Testis (tissue), 3 donors: ENCODE measurements around the gene RIC3. TPM values are rescaled to one million over a fixed set of nuclear protein-coding genes. Genes with fewer than 3 reads are reported as not detected.
"Not testable (repeated sequence)": the region's sequence is repeated elsewhere in the genome, so short reads cannot be mapped to it uniquely, and the experiment has no call there.

Experiments
- DNase-seq: peaks from one replicate; pipeline ENCODE4 v3.0.0-alpha.2; 2019
- H3K27ac ChIP-seq, 2 donors: fragments of 200-600 bp; sonication (generic); one replicate each; pipeline ENCODE4 v1.5.1; 2019
- H3K27me3 ChIP-seq: fragments of 200-600 bp; sonication (generic); one replicate; pipeline ENCODE4 v1.5.1; 2019
- H3K36me3 ChIP-seq: fragments of 200-600 bp; sonication (generic); one replicate; pipeline ENCODE4 v1.5.1; 2017; ENCODE audit warnings: low read depth; ENCODE audit errors: missing control alignments
- H3K4me1 ChIP-seq: fragments of 200-600 bp; sonication (generic); one replicate; pipeline ENCODE4 v1.5.1; 2019
- H3K4me3 ChIP-seq, 2 donors: fragments of 200-600 bp; sonication (generic); one replicate each; pipeline ENCODE4 v1.5.1; 2017 to 2019
- H3K9me3 ChIP-seq: fragments of 200-600 bp; sonication (generic); one replicate; pipeline ENCODE4 v1.5.1; 2017
- CTCF ChIP-seq, 3 experiments: fragments of 450-650 bp in 2 of 3; fragments of 200-600 bp in 1 of 3; sonication (generic) in 1 of 3; IDR thresholded peaks; one replicate each; pipeline ENCODE4 v1.5.1; 2016 to 2019; ENCODE audit warnings: antibody characterized with exemption in 3 of 3, mild to moderate bottlenecking in 2 of 3, moderate library complexity in 1 of 3
- POLR2A ChIP-seq: fragments of 450-650 bp; IDR thresholded peaks from one replicate; pipeline ENCODE4 v1.6.1; 2017; ENCODE audit warnings: antibody characterized with exemption, mild to moderate bottlenecking, moderate library complexity
- whole genome bisulfite sequencing, 2 donors: methylation state at CpG; one replicate each; pipeline ENCODE4 v1.1.5; 2018; 5-methylcytosine and 5-hydroxymethylcytosine counted together
- intact Hi-C: fragments of 100-400 bp; cut with DNase I; formaldehyde crosslinking; loops from one replicate; pipeline ENCODE4 v1.15.1; 2023; ENCODE audit warnings: low total_unique reads
- polyA plus RNA-seq: library from polyadenylated mRNA; stranded (reverse); fragments of 350-450 nt; fragmentation: Illumina TruSeq; extraction: RNeasy Lipid Tissue Mini Kit (QIAGEN cat#74804); gene quantifications from one replicate; pipeline ENCODE4 v1.2.3, GENCODE V29; 2014; ENCODE audit warnings: low read depth, low replicate concordance; ENCODE audit not compliant: insufficient read depth
- total RNA-seq, 2 donors: library from RNA; depleted of rRNA; stranded (reverse); fragments of >200 nt; gene quantifications; one replicate each; pipeline ENCODE4 v1.2.3, GENCODE V29; 2016

The RIC3 gene
- total and polyA plus RNA-seq, 3 donors from 2014 or later: 18.7 to 48.6 (median 42.3) TPM

GRCh38 chr11:8180469-8180868, 11.6 kb upstream of the RIC3 start:
- intact Hi-C loops: no loop called here
- DNase-seq: no peak
- H3K4me3 ChIP-seq: no peak overlapping the region
- WGBS, 2 donors: 59 to 69% methylated on average over 4 of the region's 4 CpGs
- H3K27ac ChIP-seq: no peak overlapping the region
- H3K36me3 ChIP-seq: no peaks in the 10 kb centered on the region
- H3K9me3 ChIP-seq: no peaks in the 10 kb centered on the region
- H3K4me1 ChIP-seq: no peaks in the 10 kb centered on the region
- H3K27me3 ChIP-seq: no peaks in the 10 kb centered on the region
- TF ChIP-seq CTCF (IDR thresholded peaks at IDR 0.05): no peak
- no peak for TF ChIP-seq POLR2A

GRCh38 chr11:8178297-8178696, 9.5 kb upstream of the RIC3 start:
- Histone ChIP-seq H3K36me3 (no peaks in the 10 kb centered on the region), H3K4me1 (no peaks in the 10 kb centered on the region), H3K27ac (no peak overlapping the region), H3K4me3 (no peak overlapping the region), H3K9me3 (no peaks in the 10 kb centered on the region), H3K27me3 (no peaks in the 10 kb centered on the region)
- 87 to 100% methylated on average over 1 of the region's 1 CpG for WGBS, 2 donors
- no peak for DNase-seq
- TF ChIP-seq CTCF (IDR thresholded peaks at IDR 0.05): no peak
- no peak for TF ChIP-seq POLR2A
- intact Hi-C loops: no loop called here

- H3K27me3 ChIP-seq: no peaks in the 10 kb centered on the region
- intact Hi-C loops: no loop called here
- 62 to 65% methylated on average over 5 of the region's 5 CpGs for WGBS, 2 donors
- no peaks in the 10 kb centered on the region for H3K36me3 ChIP-seq
- no peak for DNase-seq
- H3K4me1 ChIP-seq: no peaks in the 10 kb centered on the region
- H3K4me3 ChIP-seq: no peak overlapping the region
- H3K9me3 ChIP-seq: no peaks in the 10 kb centered on the region
- TF ChIP-seq CTCF (IDR thresholded peaks at IDR 0.05) (no peak), POLR2A (no peak)
- H3K27ac ChIP-seq: no peak overlapping the region
Observed at GRCh38 chr11:8177136-8177535, 8.3 kb upstream of the RIC3 start.

GRCh38 chr11:8167796-8168195, 1.0 kb downstream of the RIC3 start:
- TF ChIP-seq CTCF (IDR thresholded peaks at IDR 0.05): no peak
- no peak for TF ChIP-seq POLR2A
- DNase-seq: no peak
- Histone ChIP-seq H3K9me3 (no peaks in the 10 kb centered on the region), H3K27ac (no peak overlapping the region), H3K4me1 (peaks cover 3% of the 10 kb centered on the region), H3K36me3 (no peaks in the 10 kb centered on the region), H3K4me3 (peak overlapping the region; percentile 69 to 76), H3K27me3 (no peaks in the 10 kb centered on the region)
- WGBS, 2 donors: 33 to 38% methylated on average over 4 of the region's 4 CpGs
- intact Hi-C loops: no loop called here

- TF ChIP-seq CTCF (IDR thresholded peaks at IDR 0.05) (no peak), POLR2A (no peak)
- Histone ChIP-seq H3K27ac (no peak overlapping the region), H3K27me3 (no peaks in the 10 kb centered on the region), H3K4me3 (no peak overlapping the region), H3K36me3 (no peaks in the 10 kb centered on the region), H3K9me3 (no peaks in the 10 kb centered on the region), H3K4me1 (peaks cover 3% of the 10 kb centered on the region)
- intact Hi-C loops: no loop called here
- no peak for DNase-seq
Observed at GRCh38 chr11:8164746-8165145, 4.1 kb downstream of the RIC3 start.

GRCh38 chr11:8161627-8162304, 7.1 kb downstream of the RIC3 start:
- WGBS, 2 donors: 65 to 83% methylated on average over 13 of the region's 13 CpGs
- H3K27me3 ChIP-seq, intact Hi-C loops, H3K4me3 ChIP-seq, H3K4me1 ChIP-seq, H3K27ac ChIP-seq, H3K9me3 ChIP-seq, DNase-seq, H3K36me3 ChIP-seq: not testable (repeated sequence)
